ENCODE results near the gene NOD1.
"Not testable (repeated sequence)": the region's sequence is repeated elsewhere in the genome, so short reads cannot be mapped to it uniquely, and the experiment has no call there.

NOD1 gene

DNA sequence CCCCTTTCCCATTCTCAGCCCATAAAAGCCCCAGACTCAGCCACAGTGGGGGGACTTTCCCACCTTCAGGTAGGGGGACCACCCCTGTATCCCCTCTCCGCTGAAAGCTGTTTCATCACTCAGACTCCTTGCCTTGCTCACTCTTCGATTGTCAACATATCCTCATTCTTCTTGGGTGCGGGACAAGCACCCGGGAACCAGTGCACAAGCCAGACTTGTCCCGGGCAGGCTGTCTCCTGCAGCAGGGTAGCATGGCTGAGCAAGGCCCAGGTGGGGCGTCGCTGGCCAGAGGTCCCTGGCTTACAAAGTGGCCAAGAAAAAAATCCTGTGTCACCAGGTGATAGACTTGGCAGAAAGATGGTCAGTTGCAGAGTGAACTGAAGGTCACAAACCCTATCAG lies 64.7 kb downstream of the NOD1 start:
- H3K4me1 ChIP-seq (ENCODE audit: insufficient read depth, low read length) = no peaks in the 10 kb centered on the region
- H3K36me3 ChIP-seq (ENCODE audit: insufficient read depth, low read length) = no peaks in the 10 kb centered on the region; the same call in 1 of the 2 replicates
- peaks cover 3% of the 10 kb centered on the region; the same call in 1 of the 2 replicates for H3K9me3 ChIP-seq (ENCODE audit: control insufficient read depth, insufficient read depth, low read length)
- H3K9ac ChIP-seq (ENCODE audit: low read depth, low read length) = no peak overlapping the region

DNA sequence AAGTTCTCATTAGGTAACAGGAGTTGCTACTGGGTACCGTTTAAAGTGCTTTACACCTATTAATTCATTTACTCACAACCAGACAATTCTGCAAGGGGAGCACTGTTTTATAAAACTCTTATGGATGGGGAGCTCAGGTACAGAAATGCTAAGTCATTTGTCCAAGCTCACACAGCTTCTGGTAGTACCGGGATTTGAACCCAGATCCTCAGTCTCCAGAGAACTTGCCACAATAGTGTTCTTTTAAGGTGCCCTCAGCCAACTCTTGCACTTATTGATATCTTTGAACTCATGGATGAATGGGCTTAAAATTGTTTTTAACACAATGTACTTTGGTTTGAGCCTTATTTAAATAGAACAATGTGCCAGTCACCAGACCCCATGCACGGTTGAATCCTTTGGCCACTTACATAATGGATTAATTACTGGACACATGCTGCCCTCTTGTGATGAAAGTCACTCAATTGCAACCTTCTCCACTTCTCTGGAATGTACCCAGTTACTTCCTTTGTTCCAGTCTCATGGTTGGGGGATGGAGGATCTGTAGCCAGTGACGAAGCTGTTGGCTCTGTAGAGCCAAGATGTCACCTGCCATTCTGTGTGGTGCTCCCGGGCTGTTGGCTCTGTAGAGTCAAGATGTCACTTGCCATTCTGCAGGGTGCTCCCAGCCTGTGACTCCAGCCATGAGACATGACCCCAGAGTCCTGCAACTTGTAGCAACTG lies 65.6 kb downstream of the NOD1 start:
- no peaks in the 10 kb centered on the region; the same call in 1 of the 2 replicates for H3K36me3 ChIP-seq (ENCODE audit: insufficient read depth, low read length)
- peaks cover 3% of the 10 kb centered on the region; the same call in 1 of the 2 replicates for H3K9me3 ChIP-seq (ENCODE audit: control insufficient read depth, insufficient read depth, low read length)
- no peaks in the 10 kb centered on the region for H3K4me1 ChIP-seq (ENCODE audit: insufficient read depth, low read length)
- H3K9ac ChIP-seq (ENCODE audit: low read depth, low read length) = no peak overlapping the region

DNA sequence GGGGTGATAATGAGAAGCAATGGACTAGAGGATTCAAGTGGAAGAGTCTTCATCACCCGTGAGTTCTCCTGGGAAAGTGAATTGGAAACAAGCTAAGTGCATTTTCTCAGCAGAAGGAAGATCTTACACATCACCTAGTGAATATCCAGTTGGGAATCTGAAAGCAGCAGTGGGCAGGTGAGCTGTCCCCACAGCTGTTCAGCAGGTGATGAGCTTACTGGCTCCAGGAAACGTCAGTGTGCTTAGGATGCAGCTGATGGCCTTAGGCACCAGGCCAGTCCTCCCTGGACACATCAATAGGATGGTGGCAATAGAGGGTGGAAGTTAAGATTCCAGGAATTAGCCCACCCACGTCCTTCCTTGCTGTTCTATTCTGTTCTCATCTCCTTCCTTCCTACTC lies 66.7 kb downstream of the NOD1 start:
- H3K4me1 ChIP-seq (ENCODE audit: insufficient read depth, low read length) = no peaks in the 10 kb centered on the region
- no peaks in the 10 kb centered on the region; the same call in 1 of the 2 replicates for H3K36me3 ChIP-seq (ENCODE audit: insufficient read depth, low read length)
- H3K9ac ChIP-seq (ENCODE audit: low read depth, low read length) = no peak overlapping the region
- H3K9me3 ChIP-seq (ENCODE audit: control insufficient read depth, insufficient read depth, low read length) = peaks cover 3% of the 10 kb centered on the region; the same call in 1 of the 2 replicates

DNA sequence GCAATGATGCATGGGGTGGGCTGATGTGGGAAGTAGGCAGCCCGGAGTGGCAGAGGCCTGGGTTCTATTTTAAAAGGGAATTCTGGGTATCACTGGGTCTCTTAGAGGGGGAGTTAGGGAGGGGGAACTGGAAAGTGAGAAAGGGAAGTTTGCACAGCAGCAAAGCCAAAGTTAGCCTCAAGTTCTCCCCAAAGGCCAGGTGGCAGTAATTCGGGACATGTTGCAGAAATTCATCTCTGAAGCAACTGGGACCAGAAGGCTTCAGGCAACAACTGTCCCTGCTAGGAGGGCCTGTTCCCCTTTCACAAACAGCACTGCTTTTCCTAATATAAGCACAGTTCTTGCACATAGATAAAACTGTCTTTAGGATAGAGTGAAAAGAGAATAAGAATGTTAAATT lies 67.4 kb downstream of the NOD1 start:
- Histone ChIP-seq H3K36me3 (ENCODE audit: insufficient read depth, low read length) (no peaks in the 10 kb centered on the region; the same call in 1 of the 2 replicates), H3K9ac (ENCODE audit: low read depth, low read length) (no peak overlapping the region), H3K9me3 (ENCODE audit: control insufficient read depth, insufficient read depth, low read length) (peaks cover 3% of the 10 kb centered on the region; the same call in 1 of the 2 replicates), H3K4me1 (ENCODE audit: insufficient read depth, low read length) (no peaks in the 10 kb centered on the region)

DNA sequence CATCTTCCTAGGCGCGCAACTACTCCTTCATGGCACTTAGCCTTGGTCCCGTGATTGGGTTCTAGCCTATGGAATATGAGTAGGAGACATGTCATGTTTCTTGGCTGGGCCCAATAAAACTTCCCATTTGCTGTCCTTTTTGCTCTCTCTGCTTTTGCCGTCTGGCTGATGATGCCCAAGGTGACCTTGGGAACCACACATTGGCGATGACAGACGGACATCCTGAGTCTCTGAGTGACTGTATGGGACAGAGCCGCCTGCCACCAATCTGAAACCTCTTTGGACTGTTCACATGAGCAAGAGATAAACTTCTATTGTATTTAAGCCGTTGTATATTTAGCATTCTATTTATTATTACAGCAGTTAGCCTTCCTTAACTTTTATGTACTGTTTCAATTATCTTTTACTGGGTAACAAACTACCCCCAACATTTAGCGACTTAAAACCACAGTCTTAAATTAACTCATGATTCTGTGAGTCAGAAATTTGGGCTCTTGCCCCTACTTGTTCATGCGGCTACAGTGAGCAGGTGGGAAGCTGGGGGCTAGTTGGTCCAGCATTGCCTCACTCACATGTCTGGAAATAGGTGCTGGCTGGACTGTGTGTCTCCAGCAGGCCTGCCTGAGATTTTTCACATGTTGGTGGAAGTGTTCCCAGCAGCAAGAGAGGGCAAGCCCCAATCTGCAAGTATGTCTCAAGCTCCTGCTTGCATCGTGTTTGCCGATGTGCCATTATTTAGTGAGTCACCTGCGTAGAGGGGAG lies 71.7 kb downstream of the NOD1 start:
- H3K36me3 ChIP-seq (ENCODE audit: insufficient read depth, low read length) = no peaks in the 10 kb centered on the region
- H3K4me1 ChIP-seq (ENCODE audit: insufficient read depth, low read length) = no peaks in the 10 kb centered on the region
- H3K9ac ChIP-seq (ENCODE audit: low read depth, low read length) = no peak overlapping the region
- no peaks in the 10 kb centered on the region for H3K9me3 ChIP-seq (ENCODE audit: control insufficient read depth, insufficient read depth, low read length)

DNA sequence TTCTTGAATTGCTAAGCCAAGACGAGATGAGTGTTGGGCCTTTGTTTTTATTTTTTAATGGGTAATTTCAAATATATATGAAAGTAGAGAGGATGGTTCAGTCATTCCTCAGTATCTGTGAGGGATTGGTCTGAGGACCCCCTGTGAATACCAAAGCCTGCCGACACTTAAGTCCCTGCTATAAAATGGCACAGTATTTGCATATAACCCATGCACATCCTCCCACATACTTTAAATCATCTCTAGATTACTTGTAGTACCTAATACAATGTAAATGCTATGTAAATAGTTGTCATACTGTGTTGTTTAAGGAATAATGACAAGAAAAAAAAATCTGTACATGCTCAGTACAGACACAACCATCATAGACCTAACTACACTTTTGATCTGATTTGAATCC lies 73.4 kb downstream of the NOD1 start:
- Histone ChIP-seq H3K4me1 (ENCODE audit: insufficient read depth, low read length) (no peaks in the 10 kb centered on the region), H3K9ac (ENCODE audit: low read depth, low read length) (no peak overlapping the region), H3K36me3 (ENCODE audit: insufficient read depth, low read length) (no peaks in the 10 kb centered on the region), H3K9me3 (ENCODE audit: control insufficient read depth, insufficient read depth, low read length) (no peaks in the 10 kb centered on the region)

DNA sequence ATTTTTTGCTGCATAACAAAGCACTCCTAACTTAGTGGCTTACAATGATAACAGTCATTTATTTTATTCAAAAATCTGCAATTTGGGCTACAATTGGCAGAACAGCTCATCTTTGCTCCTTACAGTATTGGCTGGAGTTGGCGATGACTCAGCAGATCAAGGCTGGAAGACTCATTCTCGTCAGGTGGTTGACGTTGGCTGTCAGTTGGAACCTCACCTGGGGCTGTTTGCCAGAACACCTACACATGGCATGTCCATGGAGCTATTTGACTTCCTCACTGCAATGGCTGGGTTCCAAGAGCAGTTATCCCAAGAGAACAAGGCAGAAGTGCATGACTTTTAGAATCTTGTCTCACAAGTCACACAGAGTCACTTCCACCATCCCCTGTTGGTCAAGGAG lies 75.1 kb downstream of the NOD1 start:
- Histone ChIP-seq H3K36me3 (ENCODE audit: insufficient read depth, low read length) (no peaks in the 10 kb centered on the region), H3K9ac (ENCODE audit: low read depth, low read length) (no peak overlapping the region), H3K9me3 (ENCODE audit: control insufficient read depth, insufficient read depth, low read length) (no peaks in the 10 kb centered on the region), H3K4me1 (ENCODE audit: insufficient read depth, low read length) (no peaks in the 10 kb centered on the region)

DNA sequence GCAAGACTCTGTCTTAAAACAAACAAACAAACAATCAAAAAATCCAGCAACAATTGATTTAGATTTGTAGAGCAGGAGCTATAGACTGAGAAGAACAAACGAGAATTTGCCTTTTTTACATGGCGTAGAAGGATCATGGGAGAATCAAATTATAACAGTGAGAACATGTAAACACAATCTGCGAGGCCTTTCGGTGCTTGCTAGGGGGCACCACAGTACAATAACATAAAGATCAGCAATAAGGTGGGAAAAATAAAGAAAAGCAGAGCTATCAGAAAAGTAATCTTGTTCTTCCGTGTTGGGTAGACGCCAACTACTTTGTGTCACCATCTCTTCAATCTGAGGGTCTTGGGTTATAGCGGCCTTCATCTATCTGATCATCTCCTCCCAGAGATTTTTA lies 82.2 kb downstream of the NOD1 start:
- H3K36me3 ChIP-seq (ENCODE audit: insufficient read depth, low read length) = no peaks in the 10 kb centered on the region
- H3K9ac ChIP-seq (ENCODE audit: low read depth, low read length) = no peak overlapping the region
- no peaks in the 10 kb centered on the region for H3K9me3 ChIP-seq (ENCODE audit: control insufficient read depth, insufficient read depth, low read length)
- peaks cover 7% of the 10 kb centered on the region; the same call in 1 of the 2 replicates for H3K4me1 ChIP-seq (ENCODE audit: insufficient read depth, low read length)

DNA sequence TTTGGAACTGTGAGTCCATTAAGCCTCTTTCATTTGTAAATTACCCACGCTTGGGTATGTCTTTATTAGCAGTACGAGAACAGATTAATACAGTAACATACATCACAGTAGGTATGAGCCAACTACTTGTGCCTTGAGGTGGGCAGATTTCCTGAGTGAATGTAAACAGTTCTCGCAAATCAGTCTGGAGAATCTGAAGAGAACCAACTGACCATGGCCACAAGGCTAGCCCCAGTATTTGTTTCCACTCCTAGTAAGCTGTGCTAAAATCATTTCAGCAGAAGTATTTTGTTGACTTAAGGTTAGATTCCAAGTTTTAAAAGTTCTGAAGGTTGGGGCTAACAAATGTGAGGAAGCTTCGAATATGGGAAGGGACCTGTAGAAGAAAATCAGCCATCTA lies 82.9 kb downstream of the NOD1 start:
- H3K36me3 ChIP-seq (ENCODE audit: insufficient read depth, low read length) = no peaks in the 10 kb centered on the region

DNA sequence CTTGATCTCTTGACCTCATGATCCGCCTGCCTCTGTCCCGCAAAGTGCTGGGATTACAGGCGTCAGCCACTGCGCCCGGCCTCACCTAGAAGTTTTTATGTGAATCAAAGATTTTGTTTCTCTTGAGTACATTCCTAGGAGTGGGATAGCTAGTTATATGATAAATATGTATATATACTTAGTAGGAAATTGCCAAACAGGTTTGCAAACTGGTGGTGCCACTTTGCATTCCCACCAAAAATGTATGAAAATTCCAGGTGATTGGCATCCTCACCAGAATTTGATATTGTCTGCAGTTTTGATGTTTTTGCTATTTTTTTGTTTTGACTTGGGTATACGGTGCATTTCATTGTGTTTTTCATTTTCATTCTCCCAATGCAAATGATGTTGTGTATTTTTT lies 86.8 kb downstream of the NOD1 start:
- Histone ChIP-seq H3K36me3 (ENCODE audit: insufficient read depth, low read length) (no peaks in the 10 kb centered on the region), H3K9me3 (ENCODE audit: control insufficient read depth, insufficient read depth, low read length) (no peaks in the 10 kb centered on the region), H3K4me1 (ENCODE audit: insufficient read depth, low read length) (peaks cover 18% of the 10 kb centered on the region), H3K9ac (ENCODE audit: low read depth, low read length) (no peak overlapping the region)

More for the DNA sequence above, 82.9 kb downstream of the NOD1 start:
- Histone ChIP-seq H3K9me3 (ENCODE audit: control insufficient read depth, insufficient read depth, low read length) (no peaks in the 10 kb centered on the region), H3K4me1 (ENCODE audit: insufficient read depth, low read length) (peaks cover 14% of the 10 kb centered on the region), H3K9ac (ENCODE audit: low read depth, low read length) (no peak overlapping the region)

DNA sequence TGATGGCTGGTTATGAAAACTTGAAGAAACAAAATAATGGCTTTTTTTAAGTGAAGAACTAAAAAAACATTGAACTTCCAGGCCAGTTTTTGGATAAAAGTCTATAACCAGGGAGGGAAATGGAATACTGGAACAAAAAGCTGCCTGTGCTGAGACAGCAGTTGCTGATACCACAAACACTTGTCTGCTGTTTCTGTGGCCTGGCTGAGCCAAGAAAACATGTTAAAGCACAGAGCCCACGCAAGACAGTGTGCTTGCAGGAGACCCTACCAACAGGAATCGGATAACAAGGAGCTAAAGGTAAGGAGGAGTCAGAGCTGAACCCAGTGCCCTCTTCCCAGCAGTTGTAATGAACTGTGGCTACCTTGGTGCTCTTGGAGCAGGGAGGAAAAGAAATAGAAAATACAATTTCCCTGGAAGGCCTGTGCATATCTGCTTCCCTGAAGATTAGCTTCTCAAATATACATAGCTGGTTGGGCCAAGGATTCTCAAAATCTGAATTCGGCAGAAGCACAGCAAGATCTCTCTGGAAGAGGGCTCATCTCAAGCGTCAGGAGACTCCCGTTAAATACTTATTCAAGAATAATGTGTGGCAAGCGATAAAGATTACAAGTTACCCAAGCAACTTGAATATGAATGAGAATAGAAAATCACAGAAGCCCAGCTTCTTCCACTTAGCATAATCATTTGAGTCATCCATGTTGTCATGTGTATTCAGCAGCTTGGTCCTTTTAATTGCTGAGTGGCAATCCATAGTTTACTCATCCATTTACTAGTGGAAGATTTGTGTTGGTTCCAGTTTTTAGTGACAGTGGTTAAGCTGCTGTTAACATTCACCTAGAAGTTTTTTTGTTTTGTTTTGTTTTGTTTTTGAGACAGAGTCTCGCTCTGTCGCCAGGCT lies 87.6 kb downstream of the NOD1 start:
- Histone ChIP-seq H3K9me3 (ENCODE audit: control insufficient read depth, insufficient read depth, low read length) (no peaks in the 10 kb centered on the region), H3K4me1 (ENCODE audit: insufficient read depth, low read length) (peaks cover 18% of the 10 kb centered on the region), H3K36me3 (ENCODE audit: insufficient read depth, low read length) (no peaks in the 10 kb centered on the region), H3K9ac (ENCODE audit: low read depth, low read length) (no peak overlapping the region)

DNA sequence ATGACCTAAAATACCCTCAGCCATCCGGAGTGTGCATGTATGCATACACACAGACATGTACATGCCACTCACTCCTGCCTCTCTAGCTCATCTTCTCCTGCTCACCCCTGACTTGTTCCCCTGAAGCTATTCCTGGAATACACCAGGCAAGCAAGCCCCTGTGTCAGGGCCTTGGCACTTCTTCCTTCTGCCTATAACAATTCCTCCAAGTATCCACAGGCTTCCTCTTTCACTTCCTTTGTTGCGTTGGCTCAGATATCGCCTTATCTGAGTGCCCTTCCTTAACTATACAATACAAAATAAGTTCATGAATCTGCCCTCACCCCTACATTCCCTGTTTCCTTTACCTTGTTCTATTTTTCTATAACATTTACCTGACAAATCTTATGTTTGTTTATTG lies 88.8 kb downstream of the NOD1 start:
- H3K9me3 ChIP-seq (ENCODE audit: control insufficient read depth, insufficient read depth, low read length) = no peaks in the 10 kb centered on the region

DNA sequence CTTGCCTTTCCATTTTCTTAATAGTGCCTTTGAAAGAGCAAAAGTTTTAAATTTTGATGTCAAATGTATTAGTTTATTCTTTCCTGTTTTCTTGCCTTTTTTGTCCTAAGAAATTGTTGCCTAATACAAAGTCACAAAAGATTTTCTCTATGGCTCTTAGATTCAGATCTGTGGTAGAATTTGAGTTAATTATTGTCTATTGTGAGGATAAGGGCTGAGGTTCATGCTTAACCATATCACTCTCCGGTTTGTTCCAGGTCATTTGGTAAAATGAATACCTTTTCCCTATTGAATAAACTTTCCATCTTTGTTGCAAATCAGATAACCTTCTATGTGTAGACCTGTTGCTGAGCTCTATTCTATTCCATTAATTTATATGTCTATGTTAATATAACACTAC lies 96.0 kb downstream of the NOD1 start:
- Histone ChIP-seq H3K9ac (ENCODE audit: low read depth, low read length) (no peak overlapping the region), H3K9me3 (ENCODE audit: control insufficient read depth, insufficient read depth, low read length) (no peaks in the 10 kb centered on the region), H3K4me1 (ENCODE audit: insufficient read depth, low read length) (no peaks in the 10 kb centered on the region), H3K36me3 (ENCODE audit: insufficient read depth, low read length) (no peaks in the 10 kb centered on the region)

More for the DNA sequence above, 88.8 kb downstream of the NOD1 start:
- no peaks in the 10 kb centered on the region for H3K36me3 ChIP-seq (ENCODE audit: insufficient read depth, low read length)
- no peak overlapping the region for H3K9ac ChIP-seq (ENCODE audit: low read depth, low read length)
- peaks cover 12% of the 10 kb centered on the region for H3K4me1 ChIP-seq (ENCODE audit: insufficient read depth, low read length)

DNA sequence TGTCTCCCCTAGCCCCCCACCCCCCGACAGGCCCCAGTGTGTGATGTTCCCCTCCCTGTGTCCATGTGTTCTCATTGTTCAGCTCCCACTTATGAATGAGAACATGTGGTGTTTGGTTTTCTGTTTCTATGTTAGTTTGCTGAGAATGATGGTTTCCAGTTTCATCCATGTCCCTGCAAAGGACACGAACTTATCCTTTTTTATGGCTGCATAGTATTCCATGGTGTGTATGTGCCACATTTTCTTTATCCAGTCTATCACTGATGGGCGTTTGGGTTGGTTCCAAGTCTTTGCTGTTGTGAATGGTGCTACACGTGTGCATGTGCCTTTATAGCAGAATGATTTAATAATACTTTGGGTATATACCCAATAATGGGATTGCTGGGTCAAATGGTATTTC lies 97.8 kb downstream of the NOD1 start:
- H3K9ac ChIP-seq (ENCODE audit: low read depth, low read length); H3K4me1 ChIP-seq (ENCODE audit: insufficient read depth, low read length): not testable (repeated sequence)

More for the DNA sequence above, 97.8 kb downstream of the NOD1 start:
- H3K9me3 ChIP-seq (ENCODE audit: control insufficient read depth, insufficient read depth, low read length); H3K36me3 ChIP-seq (ENCODE audit: insufficient read depth, low read length): not testable (repeated sequence)

Data from ES-I3 (cell line).